Upper lobe of left lung (tissue), 6 donors: ENCODE results near the gene PRIMPOL. TPM values are rescaled to one million over a fixed set of nuclear protein-coding genes. Genes with fewer than 3 reads are reported as not detected.
"Not testable (repeated sequence)": the region's sequence is repeated elsewhere in the genome, so short reads cannot be mapped to it uniquely, and the experiment has no call there.

ENCODE experiments used
- ATAC-seq, 2 donors: fragments of 200-7000 bp; cut with Tn5 transposase; one replicate each; pipeline ENCODE4 v1.9.1; 2022; ENCODE audit warnings: mild to moderate bottlenecking in 2 of 2, moderate library complexity in 2 of 2; ENCODE audit not compliant: low FRiP score in 2 of 2
- DNase-seq, 2 donors: peaks; one replicate each; pipeline ENCODE4 v3.0.0-alpha.2; 2019 to 2020
- H3K27ac ChIP-seq, 4 donors: fragments of 200-600 bp; sonication (generic); one replicate each; pipeline ENCODE4 v1.5.1; 2016 to 2019
- H3K27me3 ChIP-seq, 4 donors: fragments of 200-600 bp; sonication (generic); one replicate each; pipeline ENCODE4 v1.5.1; 2017 to 2019
- H3K36me3 ChIP-seq, 4 donors: fragments of 200-600 bp; sonication (generic); one replicate each; pipeline ENCODE4 v1.5.1; 2016 to 2019
- H3K4me1 ChIP-seq, 4 donors: fragments of 200-600 bp; sonication (generic); one replicate each; pipeline ENCODE4 v1.5.1; 2018 to 2019
- H3K4me3 ChIP-seq, 4 donors: fragments of 200-600 bp; sonication (generic); one replicate each; pipeline ENCODE4 v1.5.1; 2017 to 2019; ENCODE audit warnings: mild to moderate bottlenecking in 2 of 4, moderate library complexity in 1 of 4
- H3K9me3 ChIP-seq, 4 donors: fragments of 200-600 bp; sonication (generic); one replicate each; pipeline ENCODE4 v1.5.1; 2018 to 2019
- EP300 ChIP-seq, 4 donors: sonication (generic); formaldehyde crosslinking; IDR thresholded peaks; one replicate each; pipeline ENCODE4 v1.5.1; 2017; ENCODE audit warnings: antibody characterized with exemption in 4 of 4, control low read depth in 2 of 4
- POLR2A ChIP-seq, 4 donors: fragments of 450-650 bp; IDR thresholded peaks; one replicate each; pipeline ENCODE4 v1.5.1; 2016 to 2017; ENCODE audit warnings: antibody characterized with exemption in 4 of 4, mild to moderate bottlenecking in 2 of 4
- POLR2AphosphoS5 ChIP-seq, 2 donors: sonication (generic); formaldehyde crosslinking; IDR thresholded peaks; one replicate each; pipeline ENCODE4 v1.5.1; 2017; ENCODE audit warnings: antibody characterized with exemption in 2 of 2
- WGBS, 2 donors: methylation state at CpG; one replicate each; pipeline ENCODE4 v1.1.5; 2017 to 2018; 5-methylcytosine and 5-hydroxymethylcytosine counted together
- total RNA-seq, 6 donors: library from RNA; depleted of rRNA in 4 of 6; stranded (reverse); fragments of >200 nt in 4 of 6; gene quantifications; one replicate each; pipeline versions ENCODE4 v1.1.0 to v1.2.1, GENCODE V29; 2016 to 2021
- TF ChIP-seq, protein P1 (sequence below), 6 experiments: fragments of 450-650 bp in 4 of 6; fragments of 200-600 bp in 2 of 6; sonication (generic) in 2 of 6; IDR thresholded peaks; one replicate each; pipeline ENCODE4 v1.5.1; 2016 to 2019; ENCODE audit warnings: antibody characterized with exemption in 6 of 6
- donor health status: DM: no; HTN: no; CAD: no; lungs with moderate emphysema.
- donor health status: DM: no; HTN: yes; CAD: no; lungs with severe emphysema.

Gene PRIMPOL
- total RNA-seq, 6 donors from 2014 or later: 7.0 to 21.0 (median 13.3) TPM

GRCh38 chr4:184614509-184614908, 35.0 kb upstream of the PRIMPOL start:
- WGBS, 2 donors: 94 to 98% methylated on average over 3 of the region's 3 CpGs
- Histone ChIP-seq H3K9me3 (peaks cover 0 to 6% (median 2%) of the 10 kb centered on the region in 4 donors), H3K4me3 (no peak overlapping the region), H3K27me3 (no peaks in the 10 kb centered on the region), H3K4me1 (no peaks in the 10 kb centered on the region), H3K27ac (no peak overlapping the region), H3K36me3 (no peaks in the 10 kb centered on the region)
- ATAC-seq (no peak), DNase-seq (no peak)
- TF ChIP-seq EP300 (IDR thresholded peaks at IDR 0.05) (no peak), POLR2A (IDR thresholded peaks at IDR 0.05) (no peak), POLR2AphosphoS5 (IDR thresholded peaks at IDR 0.05) (no peak)
- TF ChIP-seq, protein P1, sequence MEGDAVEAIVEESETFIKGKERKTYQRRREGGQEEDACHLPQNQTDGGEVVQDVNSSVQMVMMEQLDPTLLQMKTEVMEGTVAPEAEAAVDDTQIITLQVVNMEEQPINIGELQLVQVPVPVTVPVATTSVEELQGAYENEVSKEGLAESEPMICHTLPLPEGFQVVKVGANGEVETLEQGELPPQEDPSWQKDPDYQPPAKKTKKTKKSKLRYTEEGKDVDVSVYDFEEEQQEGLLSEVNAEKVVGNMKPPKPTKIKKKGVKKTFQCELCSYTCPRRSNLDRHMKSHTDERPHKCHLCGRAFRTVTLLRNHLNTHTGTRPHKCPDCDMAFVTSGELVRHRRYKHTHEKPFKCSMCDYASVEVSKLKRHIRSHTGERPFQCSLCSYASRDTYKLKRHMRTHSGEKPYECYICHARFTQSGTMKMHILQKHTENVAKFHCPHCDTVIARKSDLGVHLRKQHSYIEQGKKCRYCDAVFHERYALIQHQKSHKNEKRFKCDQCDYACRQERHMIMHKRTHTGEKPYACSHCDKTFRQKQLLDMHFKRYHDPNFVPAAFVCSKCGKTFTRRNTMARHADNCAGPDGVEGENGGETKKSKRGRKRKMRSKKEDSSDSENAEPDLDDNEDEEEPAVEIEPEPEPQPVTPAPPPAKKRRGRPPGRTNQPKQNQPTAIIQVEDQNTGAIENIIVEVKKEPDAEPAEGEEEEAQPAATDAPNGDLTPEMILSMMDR (IDR thresholded peaks at IDR 0.05): no peak

- not testable (repeated sequence) for H3K4me3 ChIP-seq, H3K9me3 ChIP-seq, H3K4me1 ChIP-seq, H3K27me3 ChIP-seq, H3K27ac ChIP-seq, DNase-seq, H3K36me3 ChIP-seq, ATAC-seq
- WGBS, 2 donors: 83 to 88% methylated on average over 2 of the region's 2 CpGs
Observed at GRCh38 chr4:184616168-184616567, 33.4 kb upstream of the PRIMPOL start.

DNA sequence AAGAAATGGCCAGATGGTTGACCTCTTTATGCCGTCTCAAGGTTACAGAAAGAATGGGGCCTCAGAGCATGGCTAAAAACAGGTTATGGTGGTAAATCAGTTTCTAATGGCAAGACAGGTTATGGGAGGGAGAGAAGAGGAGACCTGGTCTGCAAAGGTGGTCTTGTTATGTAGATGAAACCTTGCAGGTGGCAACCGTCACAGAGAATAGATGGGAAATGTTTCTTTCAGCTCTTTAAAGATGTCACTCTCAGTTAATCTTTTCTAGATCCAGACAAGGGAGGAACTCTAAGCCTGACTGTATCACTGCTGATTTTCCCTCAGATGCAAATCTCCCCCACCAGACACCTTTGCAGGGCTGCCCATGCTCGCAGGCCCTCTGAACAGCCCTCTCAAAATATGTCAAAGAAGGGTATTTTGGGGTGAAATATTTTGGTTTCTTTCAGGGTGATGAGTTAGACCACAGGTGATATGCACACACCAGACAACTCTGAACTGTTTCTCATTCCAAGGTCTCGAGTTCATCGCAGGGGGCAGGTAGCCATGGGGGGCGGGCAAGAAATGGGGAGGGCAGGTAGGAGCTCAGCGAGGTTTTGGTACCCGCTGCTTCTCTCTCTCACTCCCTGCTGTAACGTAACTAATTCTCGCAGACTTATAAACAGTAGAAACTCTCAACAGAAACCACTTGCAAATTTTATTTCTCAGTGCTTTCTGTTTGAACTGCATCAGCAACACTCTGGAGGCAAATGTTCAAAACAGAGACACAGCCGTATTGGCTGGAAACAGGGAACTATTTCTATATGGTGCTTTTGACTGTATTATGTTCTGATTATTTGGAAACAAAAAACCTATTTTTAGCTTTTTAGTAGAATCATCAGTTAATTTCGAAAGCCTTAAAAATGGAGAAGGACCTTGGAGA, 32.6 kb upstream of the PRIMPOL start:
- Histone ChIP-seq H3K27me3 (no peaks in the 10 kb centered on the region), H3K9me3 (peaks cover 0 to 6% (median 2%) of the 10 kb centered on the region in 4 donors), H3K4me3 (no peak overlapping the region), H3K36me3 (no peaks in the 10 kb centered on the region), H3K4me1 (no peaks in the 10 kb centered on the region), H3K27ac (no peak overlapping the region)
- WGBS, 2 donors: 79 to 80% methylated on average over 12 of the region's 12 CpGs
- DNase-seq (no peak), ATAC-seq (no peak)
- no peak for TF ChIP-seq POLR2A (IDR thresholded peaks at IDR 0.05)
- no peak for TF ChIP-seq EP300 (IDR thresholded peaks at IDR 0.05)
- no peak for TF ChIP-seq POLR2AphosphoS5 (IDR thresholded peaks at IDR 0.05)
- TF ChIP-seq, protein P1 (IDR thresholded peaks at IDR 0.05): no peak

DNA sequence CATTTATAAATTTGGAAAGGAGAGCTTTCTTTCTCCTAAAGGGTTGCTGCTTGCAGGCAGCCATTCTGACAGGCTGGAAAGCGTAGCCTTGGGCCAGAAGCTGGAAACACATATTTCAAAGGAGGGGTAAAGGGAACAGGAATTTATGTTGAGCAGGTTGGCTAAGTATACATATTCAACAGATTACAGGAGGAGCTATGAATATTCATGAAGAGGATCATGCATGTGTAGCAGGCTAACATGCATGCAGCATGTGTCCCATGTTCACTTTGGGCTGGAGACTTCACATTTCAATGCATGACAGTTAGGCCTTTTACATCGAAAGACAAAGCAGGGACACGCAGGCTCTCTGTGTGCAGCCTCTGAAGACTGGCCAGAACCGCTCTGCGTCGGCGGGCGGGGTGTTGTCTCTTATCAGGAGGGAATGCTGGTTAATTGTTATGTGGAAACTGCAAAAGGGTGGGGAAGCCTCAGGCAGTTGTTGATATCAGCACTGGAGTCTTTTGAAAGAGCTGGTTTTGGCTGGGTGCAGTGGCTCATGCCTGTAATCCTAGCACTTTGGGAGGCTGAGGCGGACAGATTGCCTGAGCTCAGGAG, 31.8 kb upstream of the PRIMPOL start:
- H3K4me3 ChIP-seq: no peak overlapping the region
- no peak overlapping the region for H3K27ac ChIP-seq
- TF ChIP-seq, protein P1 (IDR thresholded peaks at IDR 0.05): no peak
- TF ChIP-seq POLR2A (IDR thresholded peaks at IDR 0.05) (no peak), EP300 (IDR thresholded peaks at IDR 0.05) (no peak), POLR2AphosphoS5 (IDR thresholded peaks at IDR 0.05) (no peak)
- ATAC-seq (peak in 1 of 2 donors; percentile 66), DNase-seq (peak in 1 of 2 donors; percentile 65)
- no peaks in the 10 kb centered on the region for H3K27me3 ChIP-seq
- no peaks in the 10 kb centered on the region for H3K36me3 ChIP-seq
- H3K4me1 ChIP-seq: no peaks in the 10 kb centered on the region
- peaks cover 0 to 6% (median 2%) of the 10 kb centered on the region in 4 donors for H3K9me3 ChIP-seq
- 73 to 82% methylated on average over 8 to 9 of the region's 9 CpGs for WGBS, 2 donors

- H3K9me3 ChIP-seq: no peaks in the 10 kb centered on the region
- no peaks in the 10 kb centered on the region for H3K4me1 ChIP-seq
- WGBS, 2 donors: 78 to 88% methylated on average over 11 of the region's 11 CpGs
- no peak for TF ChIP-seq POLR2A (IDR thresholded peaks at IDR 0.05)
- no peak for TF ChIP-seq POLR2AphosphoS5 (IDR thresholded peaks at IDR 0.05)
- no peak for TF ChIP-seq EP300 (IDR thresholded peaks at IDR 0.05)
- TF ChIP-seq, protein P1 (IDR thresholded peaks at IDR 0.05): no peak
- H3K27ac ChIP-seq: no peak overlapping the region
- no peak overlapping the region for H3K4me3 ChIP-seq
- ATAC-seq (peak in 1 of 2 donors; percentile 20), DNase-seq (peak in 1 of 2 donors; percentile 33)
- H3K27me3 ChIP-seq: no peaks in the 10 kb centered on the region
- no peaks in the 10 kb centered on the region for H3K36me3 ChIP-seq
Observed at GRCh38 chr4:184620212-184620867, 29.2 kb upstream of the PRIMPOL start.
